GM12892 (cell line): ENCODE measurements around the gene AHDC1.

ENCODE experiments used
- POLR2A ChIP-seq: IDR thresholded peaks from 2 replicates; pipeline ENCODE4 v1.6.1; 2011; ENCODE audit warnings: low read depth, low read length, control low read depth
- POLR2AphosphoS5 ChIP-seq: IDR thresholded peaks from 2 replicates; pipeline ENCODE4 v1.6.1; 2011; ENCODE audit warnings: low read depth, low read length, control low read depth
- TAF1 ChIP-seq: IDR thresholded peaks from 2 replicates; pipeline ENCODE4 v1.6.1; 2011; ENCODE audit warnings: low read depth, mild to moderate bottlenecking, control low read depth, low read length, borderline replicate concordance

GRCh38 chr1:27491748-27492700, 111.9 kb downstream of the AHDC1 start:
- TF ChIP-seq POLR2A (no peak), TAF1 (no peak), POLR2AphosphoS5 (no peak)
